ENCODE results near the gene XPO5. TPM values are rescaled to one million over a fixed set of nuclear protein-coding genes. Genes with fewer than 3 reads are reported as not detected.

The XPO5 gene
- total and polyA plus RNA-seq, 9 of the 15 experiments (the other 6 are each of a cell fraction or from before 2014, with no cell fraction given) = 36.0 to 170 (median 99.1) TPM

DNA sequence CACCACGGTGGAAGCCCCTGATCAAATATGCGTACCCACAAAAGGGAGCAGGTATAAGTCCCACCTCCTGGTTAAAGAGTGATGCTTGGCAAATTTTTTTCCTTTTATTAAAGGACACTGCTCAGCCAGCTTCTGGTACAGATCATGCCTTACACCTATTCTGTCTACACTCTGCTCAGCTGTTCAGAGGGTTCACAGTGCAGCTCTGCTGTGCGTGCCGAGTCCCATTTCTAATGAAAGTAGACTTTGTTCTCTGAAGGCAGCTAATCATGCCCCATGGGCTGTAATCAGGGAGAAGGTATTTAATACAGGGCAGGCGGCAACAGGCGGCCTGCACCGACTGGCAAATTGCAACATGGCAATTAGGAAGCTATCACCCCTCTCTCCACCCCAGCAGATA, 82.0 kb downstream of the XPO5 start (continued):
- TF ChIP-seq ZNF583 (CRISPR knock-in tag; IDR thresholded peaks at IDR 0.05) = no peak

- intact Hi-C loops (cut with micrococcal nuclease) = no loop called here
- no peaks in the 10 kb centered on the region for H3K9me3 ChIP-seq (replicated peaks; ENCODE audit: control insufficient read depth, insufficient read depth, low read depth, low read length)
- POLR2A ChIA-PET = interaction anchor here (0.6 to 8.5 kb wide), 8 partner anchors 9 to 204 kb away, joined by 3 to 54 read pairs (median 3); partner anchors contain the start of gene LRRC73
- H3K27ac ChIP-seq (ENCODE audit: extremely low read depth, low read depth, low read length) = no peak overlapping the region
- ATAC-seq (no peak), DNase-seq (ENCODE audit: extremely low read depth in 1 of 4, low spot score in 3 of 4) (no peak), FAIRE-seq (no peak)
- CTCF ChIA-PET (ENCODE audit: low intra/inter-chr PET ratio) = no interaction called here
- H4K20me1 ChIP-seq (replicated peaks; ENCODE audit: control insufficient read depth, insufficient read depth, low read length) = peaks cover 33% of the 10 kb centered on the region
- no peak overlapping the region for H3K9ac ChIP-seq (ENCODE audit: insufficient read depth in 1 of 2, low read depth in 2 of 2, low read length in 2 of 2)
- peaks cover 3% of the 10 kb centered on the region for H3K9me1 ChIP-seq (ENCODE audit: control insufficient read depth, insufficient read depth, low read length)
- no peak overlapping the region for H3K4me2 ChIP-seq (ENCODE audit: insufficient read depth, low read length)
- H3K4me3 ChIP-seq = no peak overlapping the region
- H2AFZ ChIP-seq (ENCODE audit: low read depth, low read length) = no peak overlapping the region
- no peaks in the 10 kb centered on the region for H3K27me3 ChIP-seq (ENCODE audit: control insufficient read depth in 2 of 2, insufficient read depth in 2 of 2, low read length in 2 of 2)
- 0 out of 3 replicates have a peak, but pooled peaks cover 3% of the 10 kb centered on the region for H3K79me2 ChIP-seq (ENCODE audit: control insufficient read depth, insufficient read depth, low read length)
- BruUV-seq (replicated peaks) = no TSS peak
- peaks cover 16 to 36% of the 10 kb centered on the region in 2 experiments for H3K4me1 ChIP-seq (replicated peaks in 1 of 2; ENCODE audit: control insufficient read depth in 2 of 2, insufficient read depth in 2 of 2, low read length in 2 of 2)
- peaks cover 10% of the 10 kb centered on the region; the same call in 1 of the 3 replicates for H3K36me3 ChIP-seq (ENCODE audit: control insufficient read depth, insufficient read depth, low read length)
- WGBS (ENCODE audit: insufficient coverage, low coverage, missing lambda C conversion rate) = 35% methylated on average over 2 of the region's 2 CpGs
- in situ Hi-C loops (cut with MboI) = loop anchor here (5.0 kb wide), 1 partner anchor 231 kb away; no protein-coding TSS in a partner anchor
- TF ChIP-seq, protein P1, sequence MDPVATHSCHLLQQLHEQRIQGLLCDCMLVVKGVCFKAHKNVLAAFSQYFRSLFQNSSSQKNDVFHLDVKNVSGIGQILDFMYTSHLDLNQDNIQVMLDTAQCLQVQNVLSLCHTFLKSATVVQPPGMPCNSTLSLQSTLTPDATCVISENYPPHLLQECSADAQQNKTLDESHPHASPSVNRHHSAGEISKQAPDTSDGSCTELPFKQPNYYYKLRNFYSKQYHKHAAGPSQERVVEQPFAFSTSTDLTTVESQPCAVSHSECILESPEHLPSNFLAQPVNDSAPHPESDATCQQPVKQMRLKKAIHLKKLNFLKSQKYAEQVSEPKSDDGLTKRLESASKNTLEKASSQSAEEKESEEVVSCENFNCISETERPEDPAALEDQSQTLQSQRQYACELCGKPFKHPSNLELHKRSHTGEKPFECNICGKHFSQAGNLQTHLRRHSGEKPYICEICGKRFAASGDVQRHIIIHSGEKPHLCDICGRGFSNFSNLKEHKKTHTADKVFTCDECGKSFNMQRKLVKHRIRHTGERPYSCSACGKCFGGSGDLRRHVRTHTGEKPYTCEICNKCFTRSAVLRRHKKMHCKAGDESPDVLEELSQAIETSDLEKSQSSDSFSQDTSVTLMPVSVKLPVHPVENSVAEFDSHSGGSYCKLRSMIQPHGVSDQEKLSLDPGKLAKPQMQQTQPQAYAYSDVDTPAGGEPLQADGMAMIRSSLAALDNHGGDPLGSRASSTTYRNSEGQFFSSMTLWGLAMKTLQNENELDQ (CRISPR knock-in tag; IDR thresholded peaks at IDR 0.05; ENCODE audit: borderline replicate concordance) = no peak
- TF ChIP-seq STAT5A (IDR thresholded peaks at IDR 0.05; ENCODE audit: borderline replicate concordance, low read length) (no peak), POLR2H (tag; IDR thresholded peaks at IDR 0.05; ENCODE audit: low read depth) (no peak), TSC22D4 (tag; IDR thresholded peaks at IDR 0.05) (no peak), SREBF1 (IDR thresholded peaks at IDR 0.05; ENCODE audit: borderline replicate concordance, low read depth, low read length) (no peak), TCF7 (IDR thresholded peaks at IDR 0.05; ENCODE audit: borderline replicate concordance) (no peak), ZNF512 (tag; IDR thresholded peaks at IDR 0.05) (no peak), ZNF121 (CRISPR knock-in tag; conservative IDR thresholded peaks at IDR 0.05) (no peak), ZNF165 (CRISPR knock-in tag; IDR thresholded peaks at IDR 0.05; ENCODE audit: borderline replicate concordance) (no peak), NR1H2 (CRISPR knock-in tag; IDR thresholded peaks at IDR 0.05) (no peak), MAZ (CRISPR knock-in tag; conservative IDR thresholded peaks at IDR 0.05 in 1 of 2, IDR thresholded peaks at IDR 0.05 in 1 of 2) (no peak), BRCA1 (IDR thresholded peaks at IDR 0.05) (no peak), BRCA1 (CRISPR knock-in tag; IDR thresholded peaks at IDR 0.05) (no peak)
- TF ChIP-seq, protein P2, sequence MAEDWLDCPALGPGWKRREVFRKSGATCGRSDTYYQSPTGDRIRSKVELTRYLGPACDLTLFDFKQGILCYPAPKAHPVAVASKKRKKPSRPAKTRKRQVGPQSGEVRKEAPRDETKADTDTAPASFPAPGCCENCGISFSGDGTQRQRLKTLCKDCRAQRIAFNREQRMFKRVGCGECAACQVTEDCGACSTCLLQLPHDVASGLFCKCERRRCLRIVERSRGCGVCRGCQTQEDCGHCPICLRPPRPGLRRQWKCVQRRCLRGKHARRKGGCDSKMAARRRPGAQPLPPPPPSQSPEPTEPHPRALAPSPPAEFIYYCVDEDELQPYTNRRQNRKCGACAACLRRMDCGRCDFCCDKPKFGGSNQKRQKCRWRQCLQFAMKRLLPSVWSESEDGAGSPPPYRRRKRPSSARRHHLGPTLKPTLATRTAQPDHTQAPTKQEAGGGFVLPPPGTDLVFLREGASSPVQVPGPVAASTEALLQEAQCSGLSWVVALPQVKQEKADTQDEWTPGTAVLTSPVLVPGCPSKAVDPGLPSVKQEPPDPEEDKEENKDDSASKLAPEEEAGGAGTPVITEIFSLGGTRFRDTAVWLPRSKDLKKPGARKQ (CRISPR knock-in tag; IDR thresholded peaks at IDR 0.05) = no peak
These were observed 82.6 kb downstream of the XPO5 start for GRCh38 chr6:43493230-43493629.
